NCI-H128 (cell line): Measurements from ENCODE around the gene PRRT1.

ENCODE experiments used
- DNase-seq: peaks from one replicate; lab custom pipeline; 2025; ENCODE audit not compliant: unreplicated experiment; lab: John Stamatoyannopoulos, UW

Gene PRRT1

GRCh38 chr6:32127717-32128592, 23.8 kb downstream of the PRRT1 start, which contains the start of gene ATF6B:
TSS of gene ATF6B (minus strand) at chr6:32128246. CDS start at chr6:32128207, 39 bp downstream.
- DNase-seq, result peak; percentile 94

- no peak for DNase-seq
Observed at GRCh38 chr6:32127409-32127716, 24.4 kb downstream of the PRRT1 start.

GRCh38 chr6:32126880-32127279, 24.9 kb downstream of the PRRT1 start:
- DNase-seq, result no peak

GRCh38 chr6:32123681-32124080, 28.1 kb downstream of the PRRT1 start:
- DNase-seq, result no peak

- no peak for DNase-seq
Observed at GRCh38 chr6:32120573-32121059, 31.1 kb downstream of the PRRT1 start.

GRCh38 chr6:32118782-32119628, 32.7 kb downstream of the PRRT1 start:
- peak; percentile 35 for DNase-seq

- no peak for DNase-seq
Observed at GRCh38 chr6:32117461-32117860, 34.3 kb downstream of the PRRT1 start.

- no peak for DNase-seq
Observed at GRCh38 chr6:32116674-32117073, 35.1 kb downstream of the PRRT1 start.

- DNase-seq, result no peak
Observed at GRCh38 chr6:32115623-32116022, 36.1 kb downstream of the PRRT1 start.

GRCh38 chr6:32114796-32115195, 36.9 kb downstream of the PRRT1 start:
- no peak for DNase-seq

- no peak for DNase-seq
Observed at GRCh38 chr6:32113386-32114352, 38.1 kb downstream of the PRRT1 start.

GRCh38 chr6:32112431-32112980, 39.2 kb downstream of the PRRT1 start:
- DNase-seq, result no peak

GRCh38 chr6:32111424-32112066, 40.2 kb downstream of the PRRT1 start:
- no peak for DNase-seq

GRCh38 chr6:32110632-32111031, 41.1 kb downstream of the PRRT1 start:
- DNase-seq, result no peak

- no peak for DNase-seq
Observed at GRCh38 chr6:32109765-32110160, 42.0 kb downstream of the PRRT1 start.

GRCh38 chr6:32109114-32109764, 42.5 kb downstream of the PRRT1 start, which contains the start of gene TNXB:
TSS of gene TNXB (minus strand) at chr6:32109338. CDS start at chr6:32098198, 11,140 bp downstream.
- no peak for DNase-seq

- DNase-seq, result no peak
Observed at GRCh38 chr6:32108727-32109113, 43.0 kb downstream of the PRRT1 start.

GRCh38 chr6:32108094-32108627, 43.6 kb downstream of the PRRT1 start:
- DNase-seq, result no peak

- no peak for DNase-seq
Observed at GRCh38 chr6:32107406-32107805, 44.3 kb downstream of the PRRT1 start.
